ENCODE measurements around the gene ABHD2. TPM values are rescaled to one million over a fixed set of nuclear protein-coding genes. Genes with fewer than 3 reads are reported as not detected.

ABHD2 gene
- total RNA-seq, 1 donor, result 43.6 TPM

- no peak for DNase-seq (ENCODE audit: low read depth)
- no peak for TF ChIP-seq CTCF (IDR thresholded peaks at IDR 0.05; ENCODE audit: insufficient read depth, low read depth, low read length)
- no peak overlapping the region for H3K4me3 ChIP-seq (ENCODE audit: low read depth, low read length)
Observed at GRCh38 chr15:89164712-89165211, 76.5 kb downstream of the ABHD2 start.

- no peak for DNase-seq (ENCODE audit: low read depth)
- no peak for TF ChIP-seq CTCF (IDR thresholded peaks at IDR 0.05; ENCODE audit: insufficient read depth, low read depth, low read length)
- H3K4me3 ChIP-seq (ENCODE audit: low read depth, low read length), result no peak overlapping the region
Observed at GRCh38 chr15:89165677-89166076, 77.4 kb downstream of the ABHD2 start.

GRCh38 chr15:89167267-89168176 lies 79.3 kb downstream of the ABHD2 start:
- DNase-seq (ENCODE audit: low read depth), result no peak
- H3K4me3 ChIP-seq (ENCODE audit: low read depth, low read length), result no peak overlapping the region
- no peak for TF ChIP-seq CTCF (IDR thresholded peaks at IDR 0.05; ENCODE audit: insufficient read depth, low read depth, low read length)

GRCh38 chr15:89168316-89168833 lies 80.1 kb downstream of the ABHD2 start:
- no peak for DNase-seq (ENCODE audit: low read depth)
- no peak overlapping the region for H3K4me3 ChIP-seq (ENCODE audit: low read depth, low read length)
- TF ChIP-seq CTCF (IDR thresholded peaks at IDR 0.05; ENCODE audit: insufficient read depth, low read depth, low read length), result no peak

GRCh38 chr15:89170364-89170763 lies 82.1 kb downstream of the ABHD2 start:
- TF ChIP-seq CTCF (IDR thresholded peaks at IDR 0.05; ENCODE audit: insufficient read depth, low read depth, low read length), result no peak
- no peak overlapping the region for H3K4me3 ChIP-seq (ENCODE audit: low read depth, low read length)
- no peak for DNase-seq (ENCODE audit: low read depth)

GRCh38 chr15:89171136-89172072 lies 83.1 kb downstream of the ABHD2 start:
- TF ChIP-seq CTCF (IDR thresholded peaks at IDR 0.05; ENCODE audit: insufficient read depth, low read depth, low read length), result peak; percentile 91
- DNase-seq (ENCODE audit: low read depth), result peak; percentile 48
- H3K4me3 ChIP-seq (ENCODE audit: low read depth, low read length), result no peak overlapping the region
